DND-41 (cell line): ENCODE measurements around the gene ANP32E.

Source experiments
- ATAC-seq: fragments of 200-7000 bp; cut with Tn5 transposase; 3 replicates; pipeline ENCODE4 v1.9.1; 2021; ENCODE audit warnings: low read depth; ENCODE audit not compliant: insufficient read depth
- DNase-seq: peaks from one replicate; pipeline ENCODE4 v3.0.0-alpha.2; 2020
- H2AFZ ChIP-seq: 2 replicates; pipeline ENCODE4 v1.6.0; 2012; ENCODE audit warnings: low read depth, low read length
- H3K27ac ChIP-seq: 2 replicates; pipeline ENCODE4 v1.5.1; 2012; ENCODE audit warnings: low read length, inconsistent platforms
- H3K27me3 ChIP-seq: fragments of 200-600 bp; sonication (generic); 2 replicates; pipeline ENCODE4 v1.6.0; 2012; ENCODE audit warnings: low read length, mild to moderate bottlenecking, inconsistent platforms; ENCODE audit not compliant: insufficient read depth, poor library complexity
- H3K36me3 ChIP-seq: 2 replicates; pipeline ENCODE4 v1.5.1; 2012; ENCODE audit warnings: low read length, inconsistent platforms; ENCODE audit not compliant: insufficient read depth
- H3K4me1 ChIP-seq: 2 replicates; pipeline ENCODE4 v1.5.1; 2012; ENCODE audit warnings: mild to moderate bottlenecking, low read length; ENCODE audit not compliant: insufficient read depth
- H3K4me2 ChIP-seq: 2 replicates; pipeline ENCODE4 v1.6.0; 2012; ENCODE audit warnings: mild to moderate bottlenecking, moderate library complexity, low read length, inconsistent platforms; ENCODE audit not compliant: insufficient read depth
- H3K4me3 ChIP-seq, 2 experiments: fragments of 200-600 bp in 1 of 2; shearing (Covaris generic) in 1 of 2; 2 replicates each; pipeline ENCODE4 v1.5.1; 2012 to 2016; ENCODE audit warnings: inconsistent platforms in 2 of 2, low read length in 2 of 2, mild to moderate bottlenecking in 2 of 2, low read depth in 1 of 2, moderate library complexity in 1 of 2
- H3K79me2 ChIP-seq: 2 replicates; pipeline ENCODE4 v1.6.0; 2012; ENCODE audit warnings: low read length, inconsistent platforms; ENCODE audit not compliant: insufficient read depth
- H3K9ac ChIP-seq: 2 replicates; pipeline ENCODE4 v1.6.0; 2012; ENCODE audit warnings: low read depth, mild to moderate bottlenecking, inconsistent platforms, low read length, moderate library complexity
- H3K9me3 ChIP-seq: 2 replicates; pipeline ENCODE4 v1.5.1; 2012; ENCODE audit warnings: low read length, moderate library complexity, mild to moderate bottlenecking, inconsistent platforms; ENCODE audit not compliant: insufficient read depth, severe bottlenecking
- H4K20me1 ChIP-seq: 2 replicates; pipeline ENCODE4 v1.6.0; 2012; ENCODE audit warnings: low read length; ENCODE audit not compliant: insufficient read depth
- CTCF ChIP-seq: IDR thresholded peaks from 2 replicates; pipeline ENCODE4 v1.5.1; 2012; ENCODE audit warnings: borderline replicate concordance, low read length, moderate library complexity, mild to moderate bottlenecking; ENCODE audit not compliant: poor library complexity, severe bottlenecking; ENCODE audit errors: extremely low read depth
- EZH2 ChIP-seq: IDR thresholded peaks from 3 replicates; pipeline ENCODE4 v1.6.1; 2012; ENCODE audit warnings: borderline replicate concordance, low read depth, mild to moderate bottlenecking, moderate library complexity, low read length, inconsistent platforms; ENCODE audit not compliant: severe bottlenecking

ANP32E gene

DNA sequence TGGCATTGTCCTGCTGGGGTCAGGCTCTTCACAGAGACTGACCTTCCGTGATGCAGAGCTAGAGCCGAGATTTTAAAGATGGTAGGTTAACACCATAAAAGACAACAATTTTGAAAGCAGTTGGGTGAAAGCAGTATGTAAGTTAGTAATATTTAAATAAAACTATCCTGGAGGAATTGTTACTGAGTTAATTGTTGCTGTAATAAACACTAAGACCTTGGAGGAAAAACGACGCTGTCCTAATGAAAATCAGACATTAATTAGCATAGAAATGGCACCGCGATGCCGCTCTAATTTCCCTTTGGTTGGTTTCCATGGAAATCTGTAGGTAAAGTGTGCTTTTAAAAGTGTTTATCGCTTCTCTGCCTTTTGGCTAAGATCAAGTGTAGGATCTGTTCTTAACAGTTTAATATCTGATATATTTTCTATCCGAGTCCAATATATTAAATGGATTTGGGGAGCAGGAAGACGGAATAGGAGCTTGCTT lies 745 bp upstream of the ANP32E start:
- TF ChIP-seq CTCF: no peak
- TF ChIP-seq EZH2: no peak

GRCh38 chr1:150235294-150235851 lies 539 bp downstream of the ANP32E start:
- peak overlapping the region; percentile 95 for H3K27ac ChIP-seq
- peak overlapping the region; percentile 67 for H3K4me2 ChIP-seq
- H3K36me3 ChIP-seq: peaks cover 7% of the 10 kb centered on the region
- no peaks in the 10 kb centered on the region for H3K27me3 ChIP-seq
- ATAC-seq (no peak), DNase-seq (peak; percentile 53)
- H3K4me3 ChIP-seq: peak overlapping the region; percentile 74 to 76
- peaks cover 12% of the 10 kb centered on the region; the same call in 1 of the 2 replicates for H4K20me1 ChIP-seq
- peak overlapping the region; percentile 99 for H3K9ac ChIP-seq
- no peak for TF ChIP-seq CTCF
- no peak for TF ChIP-seq EZH2
- peak overlapping the region; percentile 34 for H2AFZ ChIP-seq
- H3K9me3 ChIP-seq: no peaks in the 10 kb centered on the region
- peaks cover 32% of the 10 kb centered on the region for H3K4me1 ChIP-seq
- peaks cover 59% of the 10 kb centered on the region for H3K79me2 ChIP-seq

More for the DNA sequence above, 745 bp upstream of the ANP32E start:
- peak overlapping the region; percentile 24 to 74; a peak in 3 of 4 replicates for H3K4me3 ChIP-seq
- peaks cover 32% of the 10 kb centered on the region for H3K4me1 ChIP-seq
- H3K9me3 ChIP-seq: no peaks in the 10 kb centered on the region
- peaks cover 47% of the 10 kb centered on the region for H3K79me2 ChIP-seq
- no peak for ATAC-seq
- peaks cover 3% of the 10 kb centered on the region for H3K36me3 ChIP-seq
- DNase-seq: no peak
- peak overlapping the region; percentile 69 for H2AFZ ChIP-seq
- H3K27ac ChIP-seq: peak overlapping the region; percentile 97
- no peaks in the 10 kb centered on the region for H3K27me3 ChIP-seq
- H3K9ac ChIP-seq: peak overlapping the region; percentile 75
- H3K4me2 ChIP-seq: peak overlapping the region; percentile 66
- peaks cover 11% of the 10 kb centered on the region; the same call in 1 of the 2 replicates for H4K20me1 ChIP-seq

DNA sequence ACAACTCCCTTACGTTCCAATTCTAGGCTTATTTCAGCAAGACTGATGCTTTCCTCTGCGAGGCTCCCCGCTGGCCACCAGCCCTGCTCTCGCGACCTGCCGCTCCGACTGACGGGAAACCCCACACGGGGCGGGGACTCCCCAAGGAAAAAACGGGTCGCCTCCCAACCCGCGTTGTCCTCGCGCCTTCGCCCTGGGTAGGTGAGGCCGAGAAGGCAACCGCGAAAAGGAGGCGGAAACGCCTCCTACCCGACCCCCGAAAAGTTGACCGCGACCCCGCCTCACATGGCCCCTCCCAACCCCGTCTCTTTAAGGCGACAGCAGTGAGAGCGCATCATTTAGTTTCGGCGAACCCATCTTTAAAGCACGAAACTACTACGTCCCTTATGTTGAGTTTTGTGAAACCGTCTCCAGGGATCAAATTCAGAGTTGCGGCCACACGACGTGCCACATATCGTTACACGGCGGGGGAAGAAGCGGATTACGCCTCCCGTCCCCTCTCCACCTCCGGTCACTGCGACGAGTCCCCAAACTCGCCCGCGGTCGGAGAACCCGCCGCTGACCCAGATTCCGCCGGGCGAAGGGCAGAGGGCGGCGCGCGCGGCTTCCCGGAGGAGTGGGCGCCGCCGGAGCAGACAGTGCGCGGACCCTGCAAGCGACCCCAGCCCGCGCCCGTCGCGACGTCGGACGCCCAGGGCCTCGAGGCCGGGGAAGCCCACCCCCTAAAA lies 1.2 kb downstream of the ANP32E start:
- H3K9me3 ChIP-seq: no peaks in the 10 kb centered on the region
- H2AFZ ChIP-seq: peak overlapping the region; percentile 34
- no peaks in the 10 kb centered on the region for H3K27me3 ChIP-seq
- peaks cover 66% of the 10 kb centered on the region for H3K79me2 ChIP-seq
- H3K36me3 ChIP-seq: peaks cover 14% of the 10 kb centered on the region
- H3K4me2 ChIP-seq: peak overlapping the region; percentile 67
- peak; percentile 91 for DNase-seq
- peak overlapping the region; percentile 99 for H3K9ac ChIP-seq
- H3K4me1 ChIP-seq: peaks cover 32% of the 10 kb centered on the region
- H3K4me3 ChIP-seq: peak overlapping the region; percentile 74 to 76
- no peak for TF ChIP-seq CTCF
- no peak for TF ChIP-seq EZH2
- peak overlapping the region; percentile 95 for H3K27ac ChIP-seq
- H4K20me1 ChIP-seq: peaks cover 12% of the 10 kb centered on the region; the same call in 1 of the 2 replicates
- ATAC-seq: peak; percentile 60
